Activated CD8-positive, alpha-beta memory T cell treated with anti-CD3 and anti-CD28 coated beads, Interleukin-2, amount 50 U/mL, for 4 hours (primary cell): Measurements from ENCODE around the gene DPP9.
"Not testable (repeated sequence)": the region's sequence is repeated elsewhere in the genome, so short reads cannot be mapped to it uniquely, and the experiment has no call there.

Experiments used
- DNase-seq: peaks from one replicate; pipeline ENCODE4 v3.0.0-alpha.2; 2020

Gene DPP9

DNA sequence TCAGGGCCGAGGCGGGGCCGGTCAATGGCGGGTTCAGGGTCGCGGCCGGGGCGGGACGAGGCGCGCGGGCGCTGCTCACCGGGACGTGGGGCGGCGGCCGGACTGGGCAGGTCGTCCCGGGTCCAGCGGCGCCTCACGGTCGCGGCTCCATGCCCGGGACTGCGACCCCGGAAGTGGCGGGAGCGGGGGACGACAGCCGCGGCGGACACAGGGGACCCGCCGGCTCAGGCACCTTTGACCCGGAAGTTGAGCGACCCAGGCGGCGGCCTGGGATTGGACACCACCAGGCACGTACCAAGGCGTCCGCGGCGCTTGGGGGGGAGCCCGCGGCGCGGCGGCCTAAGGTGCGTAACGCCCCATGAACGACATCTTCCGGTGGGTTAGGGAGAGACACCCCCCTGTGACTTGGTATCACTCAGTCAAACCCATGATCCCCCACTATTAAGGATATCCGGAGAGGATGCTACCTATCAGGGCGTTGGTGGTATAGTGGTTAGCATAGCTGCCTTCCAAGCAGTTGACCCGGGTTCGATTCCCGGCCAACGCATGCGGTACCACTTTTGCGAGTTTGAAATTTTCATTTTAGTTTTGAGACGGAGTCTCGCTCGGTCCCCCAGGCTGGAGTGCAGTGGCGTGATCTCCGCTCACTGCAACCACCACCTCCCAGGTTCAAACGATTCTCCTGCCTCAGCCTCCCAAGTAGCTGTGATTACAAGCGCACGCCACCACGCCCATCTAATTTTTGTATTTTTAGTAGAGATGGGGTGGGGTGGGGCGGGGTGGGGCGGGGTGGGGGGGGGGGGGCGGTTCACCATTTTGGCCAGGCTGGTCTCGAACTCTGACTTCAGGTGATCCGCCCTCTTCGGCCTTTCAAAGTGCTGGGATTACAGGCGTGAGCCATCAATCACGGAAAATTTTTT, at the start of gene DPP9:
Gene DPP9 (minus strand): TSS at position 248 of the 920 bp plus-strand sequence. CDS start 3,936 bp downstream, outside the sequence.
- peak; percentile 95 for DNase-seq

DNA sequence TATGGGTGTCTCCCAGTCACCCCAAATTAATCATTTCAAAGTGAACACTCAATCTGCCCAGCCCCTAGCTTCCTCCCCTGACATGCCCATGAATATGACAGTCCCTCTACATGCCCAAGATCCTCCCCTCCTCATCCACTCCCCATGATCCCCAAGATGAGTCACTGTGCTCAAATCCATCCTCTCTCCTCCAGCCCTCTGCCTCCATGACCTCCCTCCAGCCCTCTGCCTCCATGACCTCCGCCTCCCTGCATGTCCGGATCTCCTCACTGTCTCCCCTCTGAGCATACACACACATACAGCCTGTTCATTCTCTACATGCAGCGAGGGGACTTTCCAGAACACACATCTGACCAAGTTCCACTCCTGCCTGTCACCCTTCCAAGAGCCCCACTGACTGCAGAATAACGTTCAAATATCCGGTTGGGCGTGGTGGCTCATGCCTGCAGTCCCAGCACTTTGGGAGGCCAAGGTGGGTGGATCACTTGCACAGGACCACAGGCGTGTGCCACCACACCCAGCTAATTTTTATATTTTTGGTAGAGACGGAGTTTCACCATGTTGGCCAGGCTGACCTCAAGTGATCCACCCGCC, 49.5 kb upstream of the DPP9 start:
- no peak for DNase-seq

- DNase-seq: no peak
Observed at GRCh38 chr19:4772566-4772965, 48.9 kb upstream of the DPP9 start.

DNA sequence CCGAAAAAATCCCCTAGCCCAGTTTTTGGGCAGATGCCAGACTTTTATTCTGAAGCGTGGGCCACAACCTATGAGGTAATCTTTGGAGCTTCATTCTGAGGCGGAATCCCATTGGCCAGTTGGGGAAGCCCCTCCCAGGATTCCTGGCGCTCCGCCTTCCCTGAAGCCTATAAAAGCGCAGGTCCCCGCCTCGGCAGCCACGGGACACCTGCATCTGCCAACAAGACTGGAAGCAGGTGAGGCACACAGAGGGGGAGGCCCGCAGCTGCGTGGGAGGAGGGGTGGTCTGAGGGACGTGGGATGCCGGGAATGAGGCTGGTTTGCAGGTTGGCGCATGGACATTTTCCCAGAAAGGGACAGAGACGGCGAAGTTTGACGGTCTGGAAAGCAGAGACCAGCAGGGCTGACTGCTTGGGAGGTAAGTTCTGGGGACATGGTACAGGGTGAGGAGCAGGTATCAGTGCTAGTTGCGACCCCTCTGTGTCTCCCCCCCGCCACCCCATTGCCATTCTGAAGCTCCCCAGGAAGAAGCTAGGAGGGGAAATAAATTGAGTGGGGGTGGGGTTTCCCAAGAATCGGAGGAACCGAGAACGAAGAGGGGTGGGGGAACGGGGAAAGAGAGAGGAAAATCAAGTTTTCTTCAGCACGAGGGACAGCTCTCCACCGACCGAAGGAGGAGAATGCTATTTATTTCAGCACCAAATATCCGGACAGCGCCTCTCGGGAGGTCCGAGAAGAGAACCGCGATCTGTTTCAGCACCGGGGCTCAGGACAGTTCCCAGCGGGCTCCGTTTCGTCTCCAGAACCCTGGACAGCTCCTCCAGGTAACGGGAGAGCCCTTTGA, 45.5 kb upstream of the DPP9 start:
- DNase-seq: peak; percentile 74

DNA sequence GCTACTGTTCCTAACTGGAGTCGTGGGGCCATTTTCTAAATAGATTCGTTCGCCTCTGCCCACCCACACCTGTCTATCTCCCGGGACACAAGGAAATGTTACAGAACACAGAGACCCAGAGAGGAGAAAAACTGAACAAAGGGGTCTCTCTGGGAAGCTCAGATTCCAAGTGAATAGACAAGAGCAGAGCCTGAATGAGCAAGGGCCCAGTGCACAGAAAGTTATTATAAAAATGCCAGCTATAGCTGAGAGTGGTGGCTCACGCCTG, 40.7 kb upstream of the DPP9 start:
- DNase-seq: no peak

DNA sequence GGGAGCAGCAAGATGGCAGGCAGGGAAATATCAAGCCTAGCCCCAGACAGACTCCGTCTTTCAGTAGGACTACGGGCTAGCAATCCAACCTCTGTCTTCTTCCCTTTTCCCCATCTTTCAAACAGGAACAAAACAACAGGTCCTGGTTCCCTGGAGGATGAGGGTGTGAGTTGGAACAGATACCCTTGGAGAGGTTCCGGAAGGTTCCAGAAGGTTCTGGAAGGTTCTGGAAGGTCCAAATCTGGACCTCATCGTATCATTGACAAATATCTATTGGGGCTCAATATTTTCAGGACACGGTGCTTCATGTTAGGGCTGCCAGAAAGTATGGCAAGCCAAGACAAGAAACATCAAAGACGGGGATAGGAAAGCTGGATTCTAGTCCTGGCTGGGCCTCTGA, 39.4 kb upstream of the DPP9 start:
- no peak for DNase-seq

GRCh38 chr19:4760285-4760650, 36.6 kb upstream of the DPP9 start:
- DNase-seq: no peak

GRCh38 chr19:4759388-4760284, 36.0 kb upstream of the DPP9 start:
- peak; percentile 46 for DNase-seq

DNA sequence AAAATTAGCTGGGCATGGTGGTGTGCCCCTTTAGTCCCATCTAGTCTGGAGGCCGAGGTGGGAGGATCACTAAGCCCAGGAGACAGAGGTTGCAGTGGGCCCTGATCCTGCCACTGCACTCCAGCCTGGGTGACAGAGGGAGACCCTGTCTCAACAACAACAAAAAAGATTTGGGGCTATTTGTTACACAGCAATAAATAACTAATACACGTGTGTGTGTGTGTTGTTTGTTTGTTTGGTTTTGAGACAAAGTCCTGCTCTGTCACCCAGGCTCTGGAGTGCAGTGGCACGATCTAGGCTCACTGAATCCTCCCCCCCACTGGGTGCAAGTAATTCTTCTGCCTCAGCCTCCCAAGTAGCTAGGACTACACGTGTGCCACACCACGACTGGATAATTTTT, 35.0 kb upstream of the DPP9 start:
- DNase-seq: no peak

DNA sequence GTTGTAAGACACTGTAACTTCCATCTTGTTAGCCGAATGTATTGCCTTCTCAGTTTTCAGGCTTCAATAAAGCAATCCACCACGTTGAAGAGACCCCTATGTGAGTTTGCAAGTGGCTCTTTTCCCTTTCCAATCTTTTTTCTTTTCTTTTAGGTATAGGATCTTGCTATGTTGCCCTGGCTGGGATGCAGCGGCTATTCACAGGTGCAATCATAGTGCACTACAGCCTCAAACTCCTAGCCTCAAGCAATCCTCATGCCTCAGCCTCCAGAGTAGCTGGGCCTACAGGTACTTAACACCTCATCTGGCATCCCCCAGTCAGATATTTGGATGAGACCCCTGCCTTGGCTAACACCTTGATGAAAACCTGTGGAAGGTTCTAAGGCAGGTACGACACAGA, 34.4 kb upstream of the DPP9 start:
- no peak for DNase-seq

- no peak for DNase-seq
Observed at GRCh38 chr19:4755459-4755858, 31.8 kb upstream of the DPP9 start.

- no peak for DNase-seq
Observed at GRCh38 chr19:4754248-4754647, 30.6 kb upstream of the DPP9 start.

- no peak for DNase-seq
Observed at GRCh38 chr19:4749870-4750590, 26.4 kb upstream of the DPP9 start.

DNA sequence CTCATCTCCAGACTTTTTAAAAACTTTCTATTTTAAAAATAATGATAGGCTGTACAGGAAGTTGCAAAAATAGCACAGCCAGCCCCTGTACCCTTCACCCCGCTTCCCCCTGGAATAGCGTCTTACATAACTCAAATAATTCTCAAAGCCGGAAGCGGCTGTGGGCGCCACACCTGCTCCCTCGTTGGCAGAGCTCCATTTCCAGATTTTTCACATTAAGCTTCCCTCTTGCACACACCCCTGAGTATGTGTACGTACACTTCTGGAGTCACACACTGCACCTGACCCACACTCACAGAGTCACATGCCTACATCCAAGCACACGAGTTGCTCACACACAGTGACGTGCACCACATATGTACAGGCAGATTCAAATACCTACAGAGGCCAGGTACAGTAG, 24.9 kb upstream of the DPP9 start:
- no peak for DNase-seq

GRCh38 chr19:4748185-4748584, 24.5 kb upstream of the DPP9 start:
- no peak for DNase-seq

GRCh38 chr19:4745986-4746385, 22.3 kb upstream of the DPP9 start:
- no peak for DNase-seq

GRCh38 chr19:4745175-4745574, 21.5 kb upstream of the DPP9 start:
- DNase-seq: not testable (repeated sequence)

GRCh38 chr19:4744451-4745174, 21.0 kb upstream of the DPP9 start:
- no peak for DNase-seq

DNA sequence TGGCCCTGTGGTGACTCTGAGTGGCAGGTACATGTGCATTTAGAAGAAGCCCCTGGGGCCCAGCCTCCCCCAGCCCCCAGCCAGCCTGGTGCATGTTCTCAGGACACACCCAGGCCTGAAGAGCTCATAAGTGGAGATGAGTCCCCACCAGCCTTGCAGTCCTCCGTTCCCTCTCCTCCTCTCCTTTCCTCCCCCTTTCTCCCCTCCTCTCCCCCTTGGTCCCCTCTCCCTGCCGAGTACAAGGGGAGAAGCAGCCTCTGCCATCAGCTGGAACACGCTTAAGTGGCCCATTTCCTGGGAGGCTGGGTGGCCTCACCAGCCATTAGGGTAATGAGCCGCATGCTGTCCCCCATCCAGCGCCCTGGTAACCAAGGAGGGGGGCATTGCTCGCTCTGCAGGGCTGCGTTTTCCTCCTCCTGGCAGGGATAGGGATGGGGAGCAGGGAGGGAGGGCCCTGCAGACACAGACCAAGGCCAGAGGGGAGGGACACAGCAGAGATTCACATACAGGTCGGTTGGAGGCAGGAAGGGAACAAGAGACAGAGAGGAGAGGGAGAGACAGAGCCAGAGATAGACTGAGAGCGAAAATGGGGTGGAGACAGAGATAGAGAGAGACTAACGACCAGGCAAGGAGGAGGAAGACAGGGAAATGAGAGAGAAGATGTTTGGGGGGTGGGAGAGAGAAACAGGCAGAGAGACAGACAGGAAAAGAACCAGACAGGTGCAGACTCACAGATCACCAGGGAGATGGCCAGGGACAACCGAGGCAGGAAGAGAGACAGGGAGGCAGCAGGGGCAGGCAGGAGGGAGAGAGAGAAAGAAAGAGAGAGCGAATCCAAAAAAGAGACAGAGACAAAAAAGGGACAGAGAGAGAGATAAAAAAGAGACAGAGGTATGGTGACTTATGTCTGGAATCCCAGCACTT, 19.3 kb upstream of the DPP9 start:
- no peak for DNase-seq

DNA sequence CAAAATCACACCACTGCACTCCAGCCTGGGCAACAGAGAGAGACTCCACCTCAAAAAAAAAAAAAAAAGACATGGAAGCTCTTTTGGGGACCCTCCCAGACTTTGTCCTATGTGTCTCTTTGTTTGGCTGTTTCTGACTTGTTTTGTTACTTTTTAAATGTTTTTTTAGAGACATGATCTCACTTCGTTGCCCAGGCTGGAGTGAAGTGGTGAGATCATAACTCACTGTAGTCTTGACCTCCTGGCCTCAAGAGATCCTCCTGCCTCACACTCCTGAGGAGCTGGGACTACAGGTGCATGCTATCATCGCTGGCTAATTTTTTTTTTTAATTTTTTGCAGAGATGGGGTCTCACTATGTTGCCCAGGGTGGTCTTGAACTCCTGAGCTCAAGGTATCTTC, 16.4 kb upstream of the DPP9 start:
- no peak for DNase-seq
